CD14-positive monocyte (primary cell): ENCODE results near the gene C3orf20. TPM values are rescaled to one million over a fixed set of nuclear protein-coding genes. Genes with fewer than 3 reads are reported as not detected.

Source experiments
- DNase-seq, 3 donors: peaks; one replicate each; pipeline ENCODE4 v3.0.0-alpha.2; 2011 to 2022
- H2AFZ ChIP-seq: 2 replicates; pipeline ENCODE4 v1.6.0; 2012; ENCODE audit warnings: mild to moderate bottlenecking, low read depth, low read length, inconsistent platforms; ENCODE audit not compliant: insufficient read depth, poor library complexity, severe bottlenecking
- H3K27ac ChIP-seq, 2 donors: 1 replicate in 1 of 2; 2 replicates in 1 of 2; pipeline ENCODE4 v1.5.1; 2012 to 2013; ENCODE audit warnings: low read length in 2 of 2, control low read depth in 1 of 2, inconsistent platforms in 1 of 2, low read depth in 1 of 2, mild to moderate bottlenecking in 1 of 2
- H3K27me3 ChIP-seq, 2 donors: one replicate each; pipeline versions ENCODE4 v1.6.0 to v1.6.1; 2011 to 2013; ENCODE audit warnings: low read length in 2 of 2; ENCODE audit not compliant: control insufficient read depth in 2 of 2, insufficient read depth in 2 of 2
- H3K36me3 ChIP-seq, 2 donors: replicated peaks in 1 of 2; 1 replicate in 1 of 2; 2 replicates in 1 of 2; pipeline versions ENCODE4 v1.5.1 to v1.6.1; 2012 to 2013; ENCODE audit warnings: low read length in 2 of 2, control low read depth in 1 of 2, inconsistent platforms in 1 of 2, mild to moderate bottlenecking in 1 of 2; ENCODE audit not compliant: insufficient read depth in 2 of 2, control insufficient read depth in 1 of 2
- H3K4me1 ChIP-seq, 2 donors: 1 replicate in 1 of 2; 2 replicates in 1 of 2; pipeline versions ENCODE4 v1.5.1 to v1.6.1; 2012 to 2013; ENCODE audit warnings: low read length in 2 of 2, control low read depth in 1 of 2, inconsistent platforms in 1 of 2, mild to moderate bottlenecking in 1 of 2, moderate library complexity in 1 of 2; ENCODE audit not compliant: insufficient read depth in 2 of 2, control insufficient read depth in 1 of 2
- H3K4me2 ChIP-seq: replicated peaks from 2 replicates; pipeline ENCODE3; 2012; ENCODE audit warnings: low read length, moderate library complexity, mild to moderate bottlenecking; ENCODE audit not compliant: poor library complexity, severe bottlenecking; ENCODE audit errors: extremely low read depth
- H3K4me3 ChIP-seq, 3 experiments: fragments of 200-600 bp in 1 of 3; sonication (generic) in 1 of 3; replicated peaks in 1 of 3; 1 replicate in 2 of 3; 2 replicates in 1 of 3; pipeline ENCODE4 v1.5.1; 2011 to 2013; ENCODE audit warnings: low read length in 3 of 3, mild to moderate bottlenecking in 3 of 3, control low read depth in 2 of 3, low read depth in 2 of 3, inconsistent platforms in 1 of 3, moderate library complexity in 1 of 3
- H3K79me2 ChIP-seq: 2 replicates; pipeline ENCODE4 v1.6.0; 2012; ENCODE audit warnings: mild to moderate bottlenecking, control low read depth, inconsistent platforms, low read length, moderate library complexity; ENCODE audit not compliant: insufficient read depth
- H3K9ac ChIP-seq: 2 replicates; pipeline ENCODE4 v1.6.0; 2017; ENCODE audit warnings: low read length, mild to moderate bottlenecking; ENCODE audit not compliant: insufficient read depth, poor library complexity, severe bottlenecking
- H3K9me3 ChIP-seq, 2 donors: replicated peaks in 1 of 2; 1 replicate in 1 of 2; 2 replicates in 1 of 2; pipeline versions ENCODE4 v1.5.1 to v1.6.1; 2012 to 2013; ENCODE audit warnings: low read length in 2 of 2, control low read depth in 1 of 2; ENCODE audit not compliant: control insufficient read depth in 1 of 2, insufficient read depth in 1 of 2
- H4K20me1 ChIP-seq: 2 replicates; pipeline ENCODE4 v1.6.0; 2012; ENCODE audit warnings: mild to moderate bottlenecking, low read length, control low read depth, moderate library complexity; ENCODE audit not compliant: insufficient read depth
- H3K27ac Mint-ChIP-seq, 7 donors: one replicate each; pipeline ENCODE4 v1.8.0; 2020; ENCODE audit warnings: mild to moderate bottlenecking in 7 of 7, mixed read lengths in 7 of 7, moderate library complexity in 6 of 7, inconsistent platforms in 2 of 7
- H3K27me3 Mint-ChIP-seq, 3 donors: one replicate each; pipeline ENCODE4 v1.8.0; 2021 to 2022; ENCODE audit warnings: low read depth in 3 of 3, mild to moderate bottlenecking in 3 of 3, mixed read lengths in 3 of 3, moderate library complexity in 3 of 3, inconsistent platforms in 1 of 3
- H3K36me3 Mint-ChIP-seq, 2 donors: one replicate each; pipeline ENCODE4 v1.8.0; 2020; ENCODE audit warnings: mixed read lengths in 2 of 2, inconsistent platforms in 1 of 2, mild to moderate bottlenecking in 1 of 2
- H3K4me1 Mint-ChIP-seq: one replicate; pipeline ENCODE4 v1.8.0; 2020; ENCODE audit warnings: mild to moderate bottlenecking, mixed read lengths
- H3K4me3 Mint-ChIP-seq, 2 donors: one replicate each; pipeline ENCODE4 v1.8.0; 2020; ENCODE audit warnings: mild to moderate bottlenecking in 2 of 2, mixed read lengths in 2 of 2, moderate library complexity in 1 of 2
- H3K9me3 Mint-ChIP-seq, 7 donors: one replicate each; pipeline ENCODE4 v1.8.0; 2020 to 2022; ENCODE audit warnings: mixed read lengths in 7 of 7, mild to moderate bottlenecking in 6 of 7, moderate library complexity in 6 of 7, inconsistent platforms in 2 of 7
- CTCF ChIP-seq: fragments of 200-600 bp; IDR thresholded peaks from one replicate; pipeline ENCODE4 v1.8.0; 2022; ENCODE audit warnings: antibody characterized with exemption, mild to moderate bottlenecking
- WGBS: methylation state at CpG from one replicate; pipeline ENCODE4 v1.1.5; 2013; ENCODE audit warnings: missing lambda C conversion rate; ENCODE audit not compliant: insufficient coverage; 5-methylcytosine and 5-hydroxymethylcytosine counted together
- intact Hi-C, 2 donors: fragments of 100-400 bp; cut with micrococcal nuclease; formaldehyde crosslinking; loops; one replicate each; pipeline versions ENCODE4 v1.15.0 to v1.15.1; 2023
- polyA plus RNA-seq, 3 donors: library from polyadenylated mRNA; depleted of rRNA in 1 of 3; unstranded in 2 of 3; stranded (reverse) in 1 of 3; fragments of 300-500 nt in 2 of 3; fragments of >200 nt in 1 of 3; fragmentation: Illumina TruSeq in 2 of 3; gene quantifications; 1 replicate in 2 of 3; 2 replicates in 1 of 3; pipeline ENCODE4 v1.2.3, GENCODE V29; 2012 to 2021

C3orf20 gene
- polyA plus RNA-seq, 3 donors = 0.11 TPM; not detected in 2

GRCh38 chr3:14699643-14700042 is 24.7 kb downstream of the C3orf20 start:
- no peaks in the 10 kb centered on the region for H3K79me2 ChIP-seq
- H3K27me3 Mint-ChIP-seq = peaks cover 0 to 2% (median 2%) of the 10 kb centered on the region in 3 donors
- no peak overlapping the region for H3K9ac ChIP-seq
- no peak overlapping the region for H3K27ac ChIP-seq
- H3K9me3 Mint-ChIP-seq = peaks cover 0 to 2% (median 0%) of the 10 kb centered on the region in 7 donors
- intact Hi-C loops = no loop called here
- no peaks in the 10 kb centered on the region for H3K4me1 ChIP-seq
- no peak overlapping the region for H3K4me3 Mint-ChIP-seq
- H3K4me2 ChIP-seq = no peak overlapping the region
- DNase-seq = no peak
- H3K36me3 Mint-ChIP-seq = no peaks in the 10 kb centered on the region
- no peak overlapping the region for H3K27ac Mint-ChIP-seq
- H3K27me3 ChIP-seq = no peaks in the 10 kb centered on the region
- H3K9me3 ChIP-seq = no peaks in the 10 kb centered on the region
- 93% methylated on average over 1 of the region's 1 CpG for WGBS
- H2AFZ ChIP-seq = no peak overlapping the region
- TF ChIP-seq CTCF = no peak
- H3K36me3 ChIP-seq = no peaks in the 10 kb centered on the region
- no peak overlapping the region for H3K4me3 ChIP-seq
- H4K20me1 ChIP-seq = no peaks in the 10 kb centered on the region
- no peaks in the 10 kb centered on the region for H3K4me1 Mint-ChIP-seq

GRCh38 chr3:14700891-14701290 is 25.9 kb downstream of the C3orf20 start:
- Mint-ChIP-seq H3K9me3 (peaks cover 0 to 2% (median 0%) of the 10 kb centered on the region in 7 donors), H3K4me1 (no peaks in the 10 kb centered on the region), H3K4me3 (no peak overlapping the region), H3K27ac (no peak overlapping the region), H3K36me3 (no peaks in the 10 kb centered on the region), H3K27me3 (peaks cover 0 to 2% (median 2%) of the 10 kb centered on the region in 3 donors)
- no peaks in the 10 kb centered on the region for H3K79me2 ChIP-seq
- H3K9ac ChIP-seq = no peak overlapping the region
- no peaks in the 10 kb centered on the region for H3K27me3 ChIP-seq
- TF ChIP-seq CTCF = no peak
- WGBS = 87% methylated on average over 3 of the region's 3 CpGs
- DNase-seq = no peak
- intact Hi-C loops = no loop called here
- H3K4me1 ChIP-seq = no peaks in the 10 kb centered on the region
- no peak overlapping the region for H3K4me3 ChIP-seq
- H4K20me1 ChIP-seq = no peaks in the 10 kb centered on the region
- no peaks in the 10 kb centered on the region for H3K9me3 ChIP-seq
- H3K4me2 ChIP-seq = no peak overlapping the region
- H3K36me3 ChIP-seq = no peaks in the 10 kb centered on the region
- H3K27ac ChIP-seq = no peak overlapping the region
- H2AFZ ChIP-seq = no peak overlapping the region
